ENCODE results near the gene FANCC.
"Not testable (repeated sequence)": the region's sequence is repeated elsewhere in the genome, so short reads cannot be mapped to it uniquely, and the experiment has no call there.

FANCC gene

DNA sequence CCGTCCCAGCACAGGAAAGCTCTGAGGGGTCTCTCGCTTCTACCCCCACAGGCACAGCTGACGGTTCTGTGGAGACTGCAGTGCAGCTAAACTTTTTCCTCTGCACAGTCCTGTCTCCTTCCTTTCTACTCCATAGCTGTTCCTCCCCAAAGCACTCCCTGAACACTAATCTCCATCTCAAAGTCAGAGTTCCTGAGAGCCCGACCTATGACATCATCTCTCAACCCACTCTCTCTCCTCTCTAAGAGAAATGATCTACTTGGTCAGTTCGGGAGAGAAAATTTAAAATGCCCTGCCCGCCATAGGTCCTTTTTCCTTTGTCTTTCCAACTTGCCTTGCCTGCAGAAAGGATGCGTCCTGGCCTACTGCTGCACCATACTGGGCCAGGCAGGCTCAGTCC is 90.6 kb downstream of the FANCC start:
- DNase-seq (ENCODE audit: low spot score): no peak

DNA sequence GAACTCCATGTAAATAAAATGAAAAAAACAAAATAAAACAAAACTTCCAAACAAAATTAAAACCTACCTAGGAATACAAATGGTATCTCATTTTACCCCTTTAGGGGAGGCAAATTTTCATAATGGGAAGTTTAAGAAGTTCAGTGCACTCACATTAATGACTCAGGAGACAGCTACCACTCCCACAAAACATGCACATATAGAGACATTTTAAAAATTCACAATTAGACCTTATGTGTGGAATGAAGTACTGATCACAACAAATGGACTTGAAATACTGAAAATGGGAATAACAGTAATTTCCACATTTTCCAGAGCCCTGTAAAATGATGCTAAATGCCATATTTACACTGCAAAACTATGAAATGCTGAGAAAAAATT is 91.8 kb downstream of the FANCC start:
- no peak for DNase-seq (ENCODE audit: low spot score)

DNA sequence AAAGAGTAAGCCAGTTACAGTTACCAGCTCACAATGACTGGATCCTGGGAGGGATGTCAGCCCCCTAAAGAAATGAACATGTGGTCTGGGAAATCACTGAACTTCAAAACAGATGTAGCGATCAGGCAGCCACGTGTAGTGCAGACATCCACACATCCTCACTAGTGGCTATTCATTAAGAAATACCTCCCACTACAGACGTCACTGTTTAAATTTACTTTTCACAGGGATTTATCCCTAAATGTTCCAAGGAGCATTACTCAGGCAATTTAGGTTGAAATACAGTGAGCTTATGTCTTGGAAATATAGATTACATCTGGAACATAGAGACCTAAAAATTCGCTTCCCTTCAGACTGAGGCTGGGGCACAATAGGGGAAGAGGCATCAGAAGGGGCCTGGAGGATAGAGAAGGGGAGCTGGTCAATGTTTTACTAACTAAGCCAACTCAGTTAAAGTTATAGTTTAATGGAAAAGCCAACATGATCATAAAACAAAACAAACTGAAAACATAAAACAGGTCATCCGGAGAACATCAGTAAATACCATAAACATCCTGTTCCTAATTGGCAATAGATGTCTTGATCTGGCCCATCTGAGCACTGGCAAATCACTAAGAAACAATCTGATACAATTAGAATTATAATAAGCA is 92.3 kb downstream of the FANCC start:
- DNase-seq (ENCODE audit: low spot score): no peak

DNA sequence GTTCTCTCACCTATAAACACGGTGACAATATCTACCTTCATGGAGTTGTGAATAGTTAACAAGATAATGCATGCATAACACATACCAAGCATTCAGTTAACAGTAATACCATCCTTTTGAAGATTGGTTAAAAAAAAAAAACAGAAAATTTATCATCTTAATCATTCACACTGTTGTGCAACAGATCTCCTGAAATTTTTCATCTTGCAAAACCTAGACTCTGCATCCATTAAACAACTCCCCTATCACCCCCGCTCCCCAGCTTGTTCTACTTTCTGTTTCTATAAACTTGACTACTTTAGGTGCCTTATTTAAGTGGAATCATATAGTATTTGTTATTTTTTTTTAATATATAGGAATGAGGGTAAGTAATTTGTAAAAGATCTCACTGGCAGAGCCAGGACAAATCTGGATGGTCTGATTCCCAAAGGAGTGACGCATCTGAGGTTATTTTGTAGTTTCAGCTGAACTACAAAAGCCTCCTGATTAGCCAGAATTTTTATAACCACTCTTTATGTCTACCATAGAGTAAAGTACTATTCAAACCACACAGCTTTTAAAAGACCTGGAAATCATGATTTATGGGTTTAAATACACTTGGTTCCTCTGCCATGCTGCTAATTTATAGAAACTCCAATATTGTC is 93.0 kb downstream of the FANCC start:
- no peak for DNase-seq (ENCODE audit: low spot score)

DNA sequence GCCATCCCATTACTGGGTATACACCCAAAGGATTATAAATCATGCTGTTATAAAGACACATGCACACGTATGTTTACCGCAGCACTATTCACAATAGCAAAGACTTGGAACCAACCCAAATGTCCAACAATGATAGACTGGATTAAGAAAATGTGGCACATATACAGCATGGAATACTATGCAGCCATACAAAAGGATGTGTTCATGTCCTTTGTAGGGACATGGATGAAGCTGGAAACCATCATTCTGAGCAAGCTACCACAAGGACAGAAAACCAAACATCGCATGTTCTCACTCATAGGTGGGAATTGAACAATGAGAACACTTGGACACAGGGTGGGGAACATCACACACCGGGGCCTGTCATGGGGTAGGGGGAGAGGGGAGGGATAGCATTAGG is 97.2 kb downstream of the FANCC start:
- DNase-seq (ENCODE audit: low spot score): not testable (repeated sequence)

DNA sequence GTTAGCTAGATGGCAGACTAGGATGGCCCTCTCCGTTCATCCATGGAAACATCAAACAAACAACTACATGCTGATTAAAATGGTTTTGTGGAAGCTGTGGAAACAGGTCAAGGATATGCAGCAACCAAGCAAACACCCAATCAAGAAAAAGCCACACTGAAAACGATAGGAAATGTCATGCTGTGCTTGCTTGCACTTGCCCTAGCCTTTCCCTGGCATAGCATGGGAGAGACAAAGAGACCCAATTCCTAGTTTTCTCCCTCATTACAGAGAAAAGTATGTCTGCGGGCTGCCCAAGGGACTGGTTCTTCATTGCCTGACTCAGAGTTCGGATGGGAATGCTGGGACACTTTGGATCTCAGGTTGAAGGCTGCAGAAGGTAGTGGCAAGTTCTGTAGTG is 98.7 kb downstream of the FANCC start:
- DNase-seq (ENCODE audit: low spot score): no peak

DNA sequence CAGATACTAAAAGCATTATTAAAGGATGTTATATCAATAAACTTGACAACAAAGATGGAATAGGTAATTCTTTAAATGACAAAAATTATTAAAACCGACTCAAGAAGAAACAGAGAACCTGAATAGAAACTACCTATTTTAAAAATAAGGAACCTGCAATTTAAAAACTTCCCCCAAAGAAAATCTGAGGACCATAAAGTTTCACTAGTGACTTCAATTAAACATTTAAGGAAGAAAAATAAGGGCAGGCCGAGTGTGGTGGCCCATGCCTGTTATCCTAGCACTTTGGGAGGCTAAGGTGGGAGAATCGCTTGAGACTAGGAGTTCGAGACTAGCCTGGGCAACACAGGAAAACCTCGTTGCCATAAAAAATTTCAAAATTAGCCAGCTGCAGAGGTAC is 99.6 kb downstream of the FANCC start:
- no peak for DNase-seq (ENCODE audit: low spot score)

DNA sequence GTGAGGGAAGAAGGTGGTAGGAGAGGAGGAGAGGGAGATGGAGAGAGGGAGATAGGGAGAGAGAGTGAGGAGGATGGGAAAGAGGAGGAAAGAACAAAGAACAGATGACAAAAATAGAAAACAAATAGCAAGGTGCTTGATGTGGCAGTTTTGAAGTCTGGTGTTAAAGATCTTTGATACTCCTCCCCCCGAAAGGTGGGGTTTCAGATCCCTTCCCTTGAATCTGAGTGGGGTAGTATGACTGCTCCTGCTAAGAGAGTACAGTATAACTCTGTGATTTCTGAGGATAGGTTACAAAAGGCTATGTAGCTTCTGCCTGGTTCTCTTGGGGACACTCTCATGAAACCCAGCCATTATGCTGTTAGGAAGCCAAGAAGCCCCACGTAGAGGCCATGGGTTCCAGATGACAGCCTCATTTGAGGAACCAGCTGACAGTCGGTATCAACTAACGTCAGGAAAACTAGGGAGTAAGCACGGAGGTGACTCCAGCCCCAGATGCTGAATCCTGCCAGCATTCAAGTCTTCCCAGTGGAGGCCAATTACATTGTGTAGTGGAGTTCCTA is 102.1 kb downstream of the FANCC start:
- DNase-seq (ENCODE audit: low spot score): no peak

DNA sequence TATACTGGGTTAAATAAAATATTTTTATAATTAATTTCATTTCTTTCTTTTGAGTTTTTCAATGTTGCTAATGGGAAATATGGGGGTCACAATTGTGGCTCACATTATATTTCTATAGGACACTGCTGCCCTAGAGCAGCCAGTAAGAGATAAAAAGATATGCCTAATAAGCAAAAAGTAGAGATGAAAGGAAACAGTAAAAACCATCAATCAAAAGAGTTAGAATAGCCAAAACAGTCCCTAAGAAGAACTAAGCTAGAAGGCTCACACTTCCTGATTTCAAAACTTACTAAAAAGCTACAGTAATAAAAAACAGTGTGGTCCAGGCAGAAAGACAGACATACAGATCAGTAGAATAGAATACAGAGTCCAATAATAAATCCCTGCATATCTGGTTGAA is 104.4 kb downstream of the FANCC start:
- DNase-seq (ENCODE audit: low spot score): no peak

DNA sequence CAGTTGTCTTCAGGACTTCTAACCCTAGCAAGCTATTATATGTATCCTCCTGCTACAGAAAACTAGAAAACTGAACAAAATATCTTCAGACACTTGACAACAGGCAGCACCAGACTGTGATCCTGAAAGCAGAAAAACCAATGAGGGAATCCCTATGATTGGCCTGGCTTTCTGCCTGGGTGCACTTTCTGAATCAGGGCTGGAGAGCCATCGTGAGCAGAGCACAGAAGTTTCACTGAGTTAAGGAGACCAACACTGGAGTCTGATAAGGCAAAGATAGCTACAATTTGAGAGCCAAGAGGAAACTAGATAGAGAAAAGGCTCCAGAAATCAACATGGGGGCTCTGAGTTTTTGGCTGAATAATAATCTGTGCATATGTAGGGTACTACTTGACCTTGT is 106.5 kb downstream of the FANCC start:
- DNase-seq (ENCODE audit: low spot score): no peak

DNA sequence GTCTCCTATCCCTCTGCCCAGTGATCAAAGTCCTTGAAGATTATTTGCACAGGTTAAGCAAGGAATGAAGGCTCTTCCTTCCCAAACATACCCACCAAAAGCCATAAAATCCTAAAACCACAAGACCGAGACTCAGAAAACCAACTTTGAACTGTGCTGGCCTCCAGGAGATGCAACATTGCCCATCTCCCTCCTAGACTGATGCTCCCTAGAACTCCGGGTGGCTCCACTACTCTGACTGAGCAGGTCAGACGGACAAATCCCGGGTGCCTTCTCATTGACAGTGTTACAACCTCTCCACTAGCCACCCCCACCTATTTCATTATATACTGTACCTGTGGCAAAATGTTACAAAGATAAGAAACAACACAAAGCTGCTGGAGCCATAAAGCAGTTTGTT is 110.1 kb downstream of the FANCC start:
- no peak for DNase-seq (ENCODE audit: low spot score)

DNA sequence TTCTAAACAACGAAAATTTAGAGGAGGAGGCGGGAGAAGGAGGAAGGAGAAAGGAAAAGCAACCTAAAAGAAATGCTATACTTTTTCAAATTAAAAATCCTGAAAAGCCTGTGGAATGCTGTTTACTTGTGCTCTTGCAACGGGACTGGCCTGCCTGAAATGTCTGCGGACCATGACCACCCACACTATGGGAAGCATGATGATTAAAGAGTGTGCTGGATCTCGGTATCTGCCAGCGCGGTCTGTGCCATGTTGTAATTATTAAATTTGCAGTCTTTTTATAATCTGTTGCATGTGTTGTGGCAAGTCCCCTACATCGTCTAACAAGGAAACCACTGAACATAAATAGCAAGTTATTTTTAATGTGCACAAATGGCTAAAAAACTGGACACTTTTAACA is 111.4 kb downstream of the FANCC start:
- DNase-seq (ENCODE audit: low spot score): no peak

DNA sequence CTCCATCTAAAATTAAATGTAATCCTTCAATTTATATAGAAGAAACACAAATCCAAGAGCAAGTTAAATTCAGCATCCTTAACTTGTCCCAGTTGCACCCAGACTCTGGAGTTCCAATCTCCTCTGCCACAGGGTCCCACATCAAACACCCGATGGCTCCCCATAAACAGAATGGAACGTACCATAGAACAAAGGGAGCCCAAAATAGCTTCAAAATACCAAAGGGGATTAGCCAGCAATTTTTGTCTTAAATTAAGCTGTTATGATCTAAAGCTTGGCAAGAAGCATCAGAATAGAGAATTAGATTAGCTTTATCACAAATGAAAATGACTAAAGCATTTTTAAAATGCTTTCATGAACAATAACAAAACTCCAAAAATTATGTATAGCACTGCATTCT is 112.8 kb downstream of the FANCC start:
- DNase-seq (ENCODE audit: low spot score): no peak

DNA sequence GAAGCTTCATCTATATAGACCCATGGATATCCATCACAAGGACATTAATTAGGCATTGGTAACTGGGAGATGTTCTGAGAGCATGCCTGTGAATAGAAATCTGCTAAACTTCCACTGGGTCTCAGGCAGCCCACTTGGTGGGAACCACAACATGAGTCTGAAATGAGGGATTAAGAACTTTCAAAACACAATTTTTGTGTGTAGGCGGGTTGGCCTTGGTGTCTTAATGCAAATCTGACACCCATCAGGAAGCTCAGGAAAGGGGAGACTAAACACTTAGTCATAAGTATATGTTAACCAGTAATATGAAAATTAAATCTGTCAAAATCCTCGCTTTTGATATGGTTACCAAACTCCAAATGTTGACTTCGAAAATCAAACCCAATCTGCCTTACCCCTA is 113.2 kb downstream of the FANCC start:
- no peak for DNase-seq (ENCODE audit: low spot score)

DNA sequence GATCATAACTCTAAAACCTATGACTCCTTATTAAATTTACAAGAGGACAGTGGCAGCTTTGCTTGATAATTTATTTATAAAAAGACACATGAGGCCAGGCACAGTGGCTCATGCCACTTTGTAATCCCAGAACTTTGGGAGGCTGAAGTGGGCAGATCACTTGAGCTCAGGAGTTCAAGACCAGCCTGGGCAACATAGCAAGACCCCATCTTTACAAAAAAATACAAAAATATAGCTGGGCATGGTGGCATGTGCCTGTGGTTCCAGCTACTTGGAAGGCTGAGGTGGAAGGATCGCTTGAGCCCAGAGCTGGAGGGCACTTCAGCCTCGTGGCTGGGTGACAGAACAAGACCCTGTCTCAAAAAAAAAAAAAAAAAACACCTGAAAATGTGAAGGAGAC is 114.5 kb downstream of the FANCC start:
- DNase-seq (ENCODE audit: low spot score): not testable (repeated sequence)

DNA sequence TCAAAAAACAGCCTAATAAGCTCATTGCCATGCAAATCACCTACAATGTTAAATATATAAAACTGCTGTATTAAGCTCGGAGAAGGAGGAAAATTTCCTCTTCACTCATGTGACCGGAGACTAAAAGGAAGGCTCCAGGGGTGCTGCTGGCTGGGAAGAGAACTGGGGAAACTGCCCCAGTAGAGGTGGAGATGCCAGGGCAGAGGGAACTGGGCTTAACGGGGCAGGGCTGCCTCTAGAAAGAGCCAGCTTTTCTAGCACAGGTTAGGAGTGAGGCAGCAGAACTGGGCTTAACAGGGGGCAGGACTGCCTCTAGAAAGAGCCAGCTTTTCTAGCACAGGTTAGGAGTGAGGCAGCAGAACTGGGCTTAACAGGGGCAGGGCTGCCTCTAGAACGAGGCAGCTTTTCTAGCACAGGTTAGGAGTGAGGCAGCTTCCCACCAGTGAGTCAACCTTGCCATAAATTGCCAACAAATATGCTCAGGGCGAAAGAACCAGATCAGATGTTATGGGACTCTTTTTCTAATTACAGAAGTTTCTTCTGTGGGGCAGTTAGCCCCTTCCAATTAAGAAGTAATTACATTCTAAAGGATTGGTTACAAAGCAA is 115.3 kb downstream of the FANCC start:
- no peak for DNase-seq (ENCODE audit: low spot score)

DNA sequence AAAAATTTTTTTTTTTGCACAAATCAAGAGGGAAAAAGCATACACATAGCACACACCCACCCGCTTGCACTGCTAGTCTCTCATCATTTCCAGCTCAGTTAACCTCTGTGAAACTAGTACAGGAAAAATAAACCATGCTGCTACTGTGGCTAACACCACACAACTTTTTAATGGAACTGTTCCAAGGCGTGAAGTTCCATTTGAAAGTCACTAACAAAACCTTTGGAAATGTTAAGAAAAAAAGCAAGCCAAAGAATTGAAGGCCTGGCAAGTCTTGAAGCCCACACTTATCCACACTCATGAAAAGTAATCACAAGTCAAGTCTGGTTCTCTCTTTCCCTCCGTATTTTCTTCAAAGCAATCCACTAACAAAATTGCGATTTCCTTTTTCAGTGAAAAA is 116.3 kb downstream of the FANCC start:
- DNase-seq (ENCODE audit: low spot score): no peak

DNA sequence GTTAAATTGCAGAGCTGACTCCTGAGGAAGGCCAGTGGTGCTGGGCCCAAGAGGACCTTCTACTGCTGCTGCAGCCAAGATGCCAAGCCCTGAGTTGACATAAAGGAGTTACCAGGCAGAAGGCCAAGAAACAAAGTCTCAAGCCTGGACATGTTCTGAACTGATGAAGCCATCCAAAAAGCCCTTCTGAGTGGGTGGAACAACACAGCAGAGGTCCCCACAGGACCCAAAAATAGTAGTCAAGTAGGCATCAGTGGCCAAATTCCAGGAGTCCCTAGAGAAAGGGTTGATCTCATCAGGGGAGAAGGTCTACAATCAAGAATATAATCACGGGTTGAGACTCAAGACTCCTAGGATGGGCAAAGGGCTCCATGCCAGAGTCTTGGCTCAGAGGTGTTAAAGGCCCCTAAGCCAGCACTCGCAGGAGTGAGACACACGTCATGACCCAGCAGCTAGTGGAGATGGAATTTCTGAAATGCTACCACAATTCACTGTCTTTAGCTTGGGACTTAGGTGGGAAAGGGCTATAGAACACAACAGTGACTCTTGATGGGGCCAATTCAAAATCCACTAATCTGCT is 119.7 kb downstream of the FANCC start:
- no peak for DNase-seq (ENCODE audit: low spot score)

DNA sequence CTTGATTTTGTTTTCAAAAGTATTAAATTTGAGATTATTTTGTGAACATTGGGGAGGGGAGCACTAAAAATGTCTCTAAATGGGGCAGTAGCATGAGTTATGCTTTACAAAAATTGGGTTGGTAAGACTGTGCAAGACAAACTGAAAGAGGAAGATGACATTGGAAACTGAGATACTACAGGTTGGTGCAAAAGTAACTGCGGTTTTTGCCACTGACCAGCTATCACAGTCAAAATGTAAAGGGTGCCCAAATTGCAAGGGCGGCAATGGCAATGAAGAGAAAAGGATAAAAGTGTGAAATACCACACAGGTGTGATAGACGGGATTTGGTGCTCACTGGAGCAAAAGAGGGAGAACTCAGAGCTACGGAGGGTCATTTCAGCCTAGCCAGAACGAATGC is 124.0 kb downstream of the FANCC start:
- DNase-seq (ENCODE audit: low spot score): no peak

DNA sequence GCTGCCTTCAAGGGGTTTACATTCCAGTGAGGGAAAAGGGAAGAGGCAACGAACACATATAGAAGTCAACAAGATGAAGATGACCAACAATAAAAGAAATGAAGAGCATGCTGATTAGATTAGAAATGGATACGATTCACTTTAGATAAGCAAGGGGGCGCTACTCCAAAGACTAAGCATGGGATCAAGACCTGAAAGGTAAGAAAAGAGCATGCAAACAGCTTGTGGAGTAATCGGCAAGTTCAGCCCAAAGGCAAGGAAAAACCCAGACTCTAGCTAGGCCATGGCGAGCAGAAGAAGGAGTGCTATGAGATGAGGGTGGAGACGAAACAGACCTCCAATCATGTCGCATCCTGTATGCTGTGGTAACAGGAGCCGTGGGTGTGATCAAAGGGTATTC is 124.4 kb downstream of the FANCC start:
- DNase-seq (ENCODE audit: low spot score): no peak

DNA sequence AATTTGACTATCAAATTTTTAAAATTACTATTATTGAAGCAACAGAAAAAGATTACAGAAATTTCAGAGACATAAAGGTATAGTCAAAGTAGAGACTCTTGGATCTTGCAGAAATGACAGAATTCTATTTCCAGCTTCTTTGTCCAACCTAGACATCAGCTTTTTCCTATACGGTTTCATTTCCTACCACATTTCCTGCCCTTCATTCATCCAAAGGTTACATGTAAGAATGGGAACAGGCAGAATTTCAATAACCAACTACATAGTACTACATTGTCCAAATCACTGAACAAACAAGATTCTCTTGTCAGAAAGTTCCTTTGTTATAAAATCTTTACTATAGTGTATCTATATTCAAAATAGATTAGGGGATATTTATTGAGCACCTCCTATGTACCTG is 124.9 kb downstream of the FANCC start:
- DNase-seq (ENCODE audit: low spot score): no peak

DNA sequence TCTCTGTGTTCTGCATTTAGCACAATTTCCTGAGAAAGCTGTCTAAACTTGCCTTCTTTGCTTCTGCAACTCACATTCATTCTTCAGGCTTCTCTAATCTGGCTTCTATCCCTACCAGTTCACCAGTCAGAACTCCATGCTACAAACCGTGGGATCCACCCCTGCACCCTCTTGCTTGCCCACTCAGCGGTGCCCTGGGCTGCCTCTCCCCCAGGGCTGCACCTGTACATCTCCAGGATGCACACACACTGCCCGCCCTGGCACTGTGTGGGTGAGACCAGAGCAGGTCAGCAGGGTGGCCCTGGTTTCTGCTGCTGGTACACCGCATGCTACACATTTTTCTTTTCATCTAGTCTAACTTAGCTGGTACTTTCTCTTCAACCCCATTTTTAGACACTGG is 127.1 kb downstream of the FANCC start:
- DNase-seq (ENCODE audit: low spot score): no peak

All from CD4-positive, alpha-beta T cell treated with Interleukin-15 for 4 hours (primary cell).